Activated T-cell treated with anti-CD3 and anti-CD28 coated beads, Interleukin-2, amount 50 U/mL, for 48 hours (primary cell): Measurements from ENCODE around the gene NCBP3.
"Not testable (repeated sequence)": the region's sequence is repeated elsewhere in the genome, so short reads cannot be mapped to it uniquely, and the experiment has no call there.

Source experiments
- DNase-seq, 2 experiments: peaks; one replicate each; pipeline ENCODE4 v3.0.0-alpha.2; 2020

The NCBP3 gene

DNA sequence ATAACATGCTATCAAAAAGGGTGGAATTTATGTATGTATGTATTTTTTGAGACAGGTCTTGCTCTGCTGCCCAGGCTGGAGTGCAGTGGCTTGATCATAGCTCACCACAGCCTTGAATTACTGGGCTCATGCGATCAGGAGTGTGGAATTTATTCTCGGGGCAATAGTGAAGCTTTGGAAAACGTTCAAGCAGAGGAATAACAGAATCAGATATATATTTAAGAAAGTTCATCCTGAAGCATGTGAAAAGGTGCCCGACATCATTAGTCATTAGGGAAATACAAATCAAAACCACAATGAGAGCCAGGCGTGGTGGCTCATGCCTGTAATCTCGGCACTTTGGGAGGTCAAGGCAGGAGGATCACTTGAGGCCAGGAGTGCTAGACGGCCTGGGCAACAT, 37.3 kb downstream of the NCBP3 start:
- peak in 1 of 2 experiments; percentile 14 for DNase-seq

DNA sequence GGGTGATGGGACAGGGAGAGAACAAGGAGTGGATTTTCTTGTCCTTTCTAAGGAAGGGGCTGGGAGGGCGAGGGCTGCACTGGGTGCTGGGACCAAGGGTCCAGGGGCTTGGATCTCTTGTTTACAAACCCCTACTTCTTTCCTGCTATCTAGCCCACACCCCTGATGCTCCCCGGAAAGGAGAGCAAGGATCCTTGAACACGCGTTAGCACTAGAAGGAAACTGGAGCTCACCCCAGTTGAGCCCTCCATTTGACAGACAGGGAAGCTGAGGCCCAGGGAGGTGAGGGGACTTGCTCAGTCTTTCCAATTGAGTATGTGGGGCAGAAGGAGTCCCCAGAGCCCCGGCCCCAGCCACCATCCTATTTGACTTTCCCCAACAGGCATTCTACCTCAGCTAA, 40.5 kb downstream of the NCBP3 start:
- DNase-seq, result no peak

DNA sequence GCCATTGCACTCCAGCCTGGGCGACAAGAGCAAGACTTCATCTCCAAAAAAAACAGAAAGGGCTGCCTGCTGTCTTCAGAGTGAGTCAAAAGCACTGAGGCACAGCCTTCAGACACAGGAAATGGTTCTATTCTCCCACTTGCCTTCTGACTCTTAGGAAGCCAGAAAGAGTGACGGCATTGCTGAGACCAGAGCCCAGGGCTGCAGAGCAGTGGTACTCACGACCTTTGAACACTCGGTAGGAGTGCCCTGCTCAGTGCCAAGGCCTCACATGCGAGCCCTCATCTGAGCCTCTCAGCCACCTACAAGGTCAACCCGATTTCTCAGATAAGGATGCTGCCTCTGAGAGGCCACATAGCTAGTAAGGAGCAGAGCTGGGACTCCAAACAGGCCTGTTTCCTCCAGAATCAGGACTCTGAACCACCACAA, 41.5 kb downstream of the NCBP3 start:
- DNase-seq, result peak; percentile 58 to 64

DNA sequence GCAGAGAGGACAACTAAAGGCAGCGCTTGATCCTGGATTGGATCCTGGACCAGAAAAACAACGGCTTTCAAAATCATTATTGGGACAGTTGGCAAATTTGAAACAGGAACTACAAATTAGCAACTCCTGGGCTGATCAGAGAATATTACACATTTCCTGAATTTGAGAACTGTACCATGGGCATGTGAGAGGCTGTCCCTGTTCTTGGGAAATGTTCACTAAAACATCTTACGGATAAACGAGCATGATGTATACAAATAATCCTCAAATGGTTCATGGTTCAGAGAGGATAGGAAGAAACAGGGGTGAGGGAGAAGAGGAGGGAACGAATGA, 42.8 kb downstream of the NCBP3 start:
- no peak for DNase-seq

DNA sequence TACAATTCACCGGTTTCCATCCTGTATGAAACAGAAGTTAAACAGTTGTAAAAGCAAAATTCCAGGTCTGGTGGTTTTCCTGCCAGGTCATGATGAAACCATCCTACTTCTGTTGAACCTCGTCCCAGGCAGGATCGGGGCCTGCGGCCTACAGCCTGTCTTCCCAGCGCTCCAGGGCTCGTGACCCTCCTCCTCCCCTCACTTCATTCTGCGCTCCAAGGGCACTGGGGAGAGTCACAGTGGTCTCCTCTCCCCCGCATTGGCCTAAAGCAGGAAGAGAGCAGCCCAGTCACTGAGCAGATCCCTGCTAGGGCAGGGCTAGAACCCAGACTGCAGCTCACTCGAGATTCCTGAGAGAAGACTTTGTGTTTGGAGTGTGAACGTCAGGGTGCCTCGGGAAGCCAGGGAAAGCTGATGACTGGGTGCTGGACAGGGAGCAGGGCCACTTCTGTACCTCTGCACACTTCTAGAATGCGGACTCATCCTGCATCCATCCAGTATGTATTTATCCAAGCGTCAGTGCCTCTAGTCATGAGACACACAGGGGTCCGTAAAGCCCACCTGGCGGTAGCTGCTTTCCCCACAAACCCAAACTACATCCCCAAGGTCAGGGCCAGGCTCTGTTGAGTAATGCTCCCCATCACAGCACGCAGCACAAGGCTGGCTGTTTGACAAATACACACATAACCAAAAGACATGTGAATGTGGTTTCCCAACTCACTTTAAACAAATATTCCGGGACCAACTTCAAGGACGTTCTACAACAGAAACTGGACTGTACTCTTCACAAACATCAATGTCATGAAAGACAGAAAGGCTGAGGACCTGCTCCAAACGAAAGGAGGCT, 43.4 kb downstream of the NCBP3 start:
- DNase-seq, result no peak

DNA sequence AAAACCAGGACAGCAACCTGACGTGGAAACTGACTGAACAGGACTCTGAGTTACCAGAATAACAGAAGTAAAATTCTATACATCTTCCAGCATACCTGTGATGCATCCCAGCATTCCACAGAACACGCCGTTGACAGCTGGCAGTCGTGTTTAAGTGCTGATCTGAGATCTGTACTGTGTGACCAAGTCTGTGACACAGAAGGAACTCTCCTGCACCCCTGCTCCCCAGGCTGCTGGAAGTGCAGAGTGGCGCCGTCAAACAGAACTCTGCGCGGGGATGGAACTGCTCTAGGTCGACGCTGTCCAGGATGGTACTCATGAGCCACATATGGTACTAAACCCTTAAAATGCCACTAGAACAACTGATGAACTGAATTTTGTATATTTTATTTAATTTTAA, 44.3 kb downstream of the NCBP3 start:
- DNase-seq, result no peak

DNA sequence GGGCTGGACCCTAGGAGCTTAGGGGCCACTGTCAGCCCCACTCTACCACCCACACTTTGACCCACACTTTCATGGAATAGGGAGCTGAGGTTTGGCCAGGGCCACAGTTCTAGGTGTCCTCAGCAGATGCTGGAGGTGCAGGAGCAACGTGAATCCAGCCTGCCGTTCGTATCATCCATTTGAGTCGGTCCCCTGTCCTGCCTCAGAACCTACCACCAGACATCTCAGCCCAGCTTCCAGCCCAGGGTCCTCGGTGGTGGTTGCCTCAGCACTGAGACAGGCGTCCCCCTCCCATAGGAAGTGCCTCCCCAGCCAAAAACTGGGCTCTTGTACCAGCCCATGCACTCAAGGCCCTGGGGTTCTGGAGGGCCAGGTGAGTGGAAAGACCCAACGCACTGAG, 44.7 kb downstream of the NCBP3 start:
- DNase-seq, result no peak

DNA sequence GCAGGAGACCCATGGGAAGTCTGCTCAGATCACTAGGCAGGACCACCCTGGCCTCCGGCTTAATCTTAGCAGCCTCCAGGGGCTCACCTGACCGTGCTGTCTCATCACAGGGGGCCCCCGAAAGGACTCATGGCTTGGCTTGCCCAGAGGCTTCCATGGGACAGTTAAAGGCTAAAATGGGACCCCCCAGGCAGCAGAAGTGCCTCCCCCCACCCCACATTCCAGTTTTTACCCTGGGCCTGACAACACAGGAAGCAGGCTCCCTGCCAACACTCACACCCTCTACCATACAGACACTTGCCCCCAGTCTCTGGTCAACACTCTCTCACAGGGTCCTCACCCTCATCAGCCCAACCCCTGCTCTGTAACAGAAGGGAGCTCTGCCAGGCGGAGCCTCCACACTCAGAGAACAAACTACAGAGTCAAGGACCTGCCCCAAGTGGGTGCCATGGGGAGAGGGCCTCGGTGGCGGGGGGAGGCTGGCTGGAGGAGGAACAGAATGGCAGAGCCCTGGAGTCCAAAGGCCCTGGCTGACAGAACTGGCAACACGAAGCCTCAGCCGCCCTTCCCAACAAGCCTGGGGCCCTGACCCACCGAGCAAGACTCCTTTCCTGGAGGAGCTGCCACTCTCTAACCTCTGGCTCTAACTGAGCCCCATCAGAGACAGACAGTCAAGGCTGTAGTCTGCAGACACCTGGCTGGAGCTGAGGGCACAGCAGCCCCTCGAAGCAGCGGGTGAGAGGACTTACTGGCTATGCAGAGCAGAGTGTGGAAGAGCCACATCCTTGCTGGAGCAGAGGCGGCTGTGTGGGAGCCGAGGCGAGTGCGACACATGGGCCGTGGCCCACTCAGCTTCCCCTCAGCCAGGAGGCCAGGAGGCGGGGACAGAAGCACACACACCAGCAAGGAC, 45.4 kb downstream of the NCBP3 start, which contains the start of gene ITGAE:
Gene ITGAE, minus strand, starts transcription at position 827 of the 910 bp plus-strand sequence. Its CDS starts 44 bp downstream, at position 783.
- DNase-seq, result no peak

DNA sequence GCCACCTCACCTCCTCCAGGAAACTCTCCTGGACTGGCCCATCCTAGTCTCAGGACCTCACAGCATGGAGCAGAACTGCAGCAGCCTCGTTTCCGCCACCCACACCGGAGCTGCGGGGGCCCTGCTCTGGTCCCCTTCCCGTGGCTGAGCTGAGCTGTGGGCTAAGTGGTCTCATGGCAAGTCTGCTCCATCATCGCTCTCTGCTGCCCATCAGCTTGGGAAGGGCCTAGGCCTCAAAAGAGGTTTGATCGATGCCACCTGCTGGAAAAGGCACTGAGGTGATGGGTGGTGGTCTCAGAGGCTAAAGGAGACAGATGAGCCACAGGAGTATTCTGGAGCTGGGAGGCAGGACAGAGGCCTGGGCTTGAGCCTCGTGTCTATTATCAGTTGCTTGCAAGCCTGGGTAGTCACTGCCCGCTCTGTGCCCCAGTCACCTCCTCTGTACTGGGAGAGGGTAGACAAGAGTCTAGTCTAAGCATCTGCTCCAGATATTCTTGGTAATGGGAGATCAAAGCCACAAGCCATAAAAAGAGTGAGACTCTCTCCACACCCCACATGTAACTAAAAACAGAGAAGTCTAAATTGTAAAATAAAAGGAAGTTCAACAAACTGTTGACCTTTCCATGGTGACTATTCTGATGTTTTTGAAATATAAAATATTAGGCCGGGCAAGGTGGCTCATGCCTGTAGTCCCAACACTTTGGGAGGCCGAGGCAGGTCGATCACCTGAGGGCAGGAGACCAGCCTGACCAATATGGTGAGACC, 46.7 kb downstream of the NCBP3 start:
- no peak for DNase-seq

DNA sequence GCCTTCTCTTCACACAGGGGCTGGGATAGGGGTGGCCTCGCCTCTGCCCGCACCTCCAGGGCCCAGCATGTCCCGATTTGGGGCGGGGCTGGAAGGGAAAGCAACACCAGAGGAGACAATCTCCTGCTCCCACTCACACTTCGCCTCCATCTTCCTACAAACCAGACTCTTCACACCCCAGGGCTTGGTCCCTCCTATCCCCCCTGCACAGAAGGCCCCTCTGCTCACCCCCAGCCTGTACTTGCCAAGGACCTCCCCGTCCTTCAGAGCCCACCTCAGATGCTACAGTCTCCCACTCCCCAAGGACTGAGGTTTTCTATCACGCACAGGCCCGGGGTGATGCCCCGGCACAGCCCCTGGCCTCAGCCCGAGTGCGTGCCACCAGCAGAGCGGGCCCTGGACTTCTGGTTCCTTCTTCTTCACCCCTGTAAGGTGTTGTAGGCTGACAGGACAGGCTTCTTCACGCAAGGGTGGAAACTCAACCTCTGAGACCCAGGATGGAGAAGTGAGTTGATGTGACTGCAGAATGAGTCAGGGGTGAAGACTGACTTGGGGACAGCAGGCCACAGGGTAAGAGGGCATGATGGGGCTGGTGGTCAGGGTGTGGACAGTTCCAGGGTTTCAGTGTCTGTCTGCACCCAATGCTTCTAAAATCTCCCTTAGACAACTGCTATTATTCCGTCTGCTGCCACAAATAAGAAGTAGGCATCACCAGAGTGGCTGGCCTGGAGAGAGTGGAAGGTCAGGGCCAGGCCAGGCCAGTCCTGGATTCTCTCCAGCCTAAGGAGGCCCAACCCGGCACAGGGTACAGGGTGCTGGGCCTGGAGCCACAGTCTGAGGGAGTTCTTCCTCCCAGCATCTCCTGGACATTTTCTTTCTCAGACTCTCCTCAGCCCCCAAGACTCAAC, 47.5 kb downstream of the NCBP3 start:
- DNase-seq, result peak in 1 of 2 experiments; percentile 23

DNA sequence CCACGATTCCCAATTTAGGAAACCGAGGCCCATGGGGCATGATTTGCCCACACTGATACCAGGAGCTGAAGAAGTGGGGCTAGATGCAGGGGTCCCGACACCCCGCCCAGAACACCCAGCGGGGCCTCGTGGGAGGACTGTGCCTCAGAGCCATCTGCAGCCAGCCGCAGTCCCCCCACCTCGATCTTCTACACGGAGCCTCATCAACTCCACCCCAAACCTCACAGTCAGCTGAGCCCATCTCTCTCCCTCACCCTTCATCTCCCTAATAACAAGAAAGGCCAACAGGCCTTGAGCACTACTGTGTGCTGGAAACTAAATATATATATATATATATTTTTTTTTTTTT, 49.2 kb downstream of the NCBP3 start:
- DNase-seq, result no peak

DNA sequence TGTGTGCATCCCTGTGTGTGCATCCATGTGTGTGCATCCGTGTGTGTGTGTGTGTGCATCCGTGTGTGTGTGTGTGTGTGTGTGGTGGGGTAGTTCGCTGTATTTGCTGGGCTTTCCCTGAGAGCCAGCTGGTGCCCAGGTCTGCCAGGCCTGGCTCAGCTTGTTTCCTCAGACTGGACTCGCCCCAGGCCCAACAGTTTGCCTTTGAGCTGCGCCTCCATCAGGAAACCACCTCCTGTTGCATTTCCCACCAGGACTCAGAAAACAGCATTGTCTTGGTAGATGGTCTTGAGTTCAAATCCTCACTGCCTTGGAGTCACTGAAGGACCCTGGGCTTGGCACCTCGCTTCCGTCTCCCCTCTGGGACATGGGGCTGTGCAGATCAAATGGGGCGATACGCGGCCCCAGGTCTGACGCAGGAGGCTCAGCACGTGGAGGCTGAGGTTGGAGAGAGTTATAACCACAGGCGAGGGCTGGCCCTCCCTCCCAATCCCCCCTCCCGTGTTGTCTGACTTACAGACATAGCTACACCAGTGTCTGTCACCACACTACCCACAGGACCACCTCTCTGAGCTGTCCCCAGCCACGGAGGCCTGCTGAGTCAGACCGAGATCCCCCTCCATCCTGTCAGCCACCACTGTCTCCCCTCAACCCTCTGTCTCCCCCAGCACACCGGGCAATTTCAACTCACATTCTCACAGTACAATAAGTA, 49.8 kb downstream of the NCBP3 start:
- DNase-seq, result peak; percentile 85 to 87

DNA sequence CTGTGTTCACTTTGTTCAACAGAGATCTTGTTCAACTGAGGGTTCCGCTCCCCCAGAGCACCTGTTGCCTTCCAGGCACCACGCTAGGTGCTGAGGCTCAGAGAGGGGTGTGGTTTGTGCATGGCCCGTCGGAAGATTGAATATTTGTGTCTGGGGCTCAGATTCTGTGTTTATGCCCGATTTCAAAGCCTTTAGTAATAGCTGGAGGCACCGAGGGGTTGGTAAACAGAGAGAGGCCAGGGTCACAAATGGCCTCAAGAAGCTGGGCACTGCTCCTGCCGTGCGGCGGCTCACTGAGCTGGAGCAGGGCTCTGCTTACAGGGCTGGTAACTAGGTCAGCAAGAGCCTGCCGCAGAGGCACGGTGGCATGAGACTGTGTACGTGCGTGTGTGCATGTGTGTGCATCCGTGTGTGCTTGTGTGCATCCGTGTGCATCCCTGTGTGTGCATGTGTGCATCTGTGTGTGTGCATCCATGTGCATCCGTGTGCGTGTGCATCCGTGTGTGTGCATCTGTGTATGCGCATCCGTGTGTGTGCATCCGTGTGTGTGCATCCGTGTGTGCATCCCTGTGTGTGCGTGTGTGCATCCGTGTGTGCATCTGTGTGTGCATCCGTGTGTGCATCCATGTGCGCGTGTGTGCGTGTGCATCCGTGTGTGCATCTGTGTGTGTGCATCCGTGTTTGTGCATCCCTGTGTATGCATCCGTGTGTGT, 50.5 kb downstream of the NCBP3 start:
- DNase-seq, result no peak

DNA sequence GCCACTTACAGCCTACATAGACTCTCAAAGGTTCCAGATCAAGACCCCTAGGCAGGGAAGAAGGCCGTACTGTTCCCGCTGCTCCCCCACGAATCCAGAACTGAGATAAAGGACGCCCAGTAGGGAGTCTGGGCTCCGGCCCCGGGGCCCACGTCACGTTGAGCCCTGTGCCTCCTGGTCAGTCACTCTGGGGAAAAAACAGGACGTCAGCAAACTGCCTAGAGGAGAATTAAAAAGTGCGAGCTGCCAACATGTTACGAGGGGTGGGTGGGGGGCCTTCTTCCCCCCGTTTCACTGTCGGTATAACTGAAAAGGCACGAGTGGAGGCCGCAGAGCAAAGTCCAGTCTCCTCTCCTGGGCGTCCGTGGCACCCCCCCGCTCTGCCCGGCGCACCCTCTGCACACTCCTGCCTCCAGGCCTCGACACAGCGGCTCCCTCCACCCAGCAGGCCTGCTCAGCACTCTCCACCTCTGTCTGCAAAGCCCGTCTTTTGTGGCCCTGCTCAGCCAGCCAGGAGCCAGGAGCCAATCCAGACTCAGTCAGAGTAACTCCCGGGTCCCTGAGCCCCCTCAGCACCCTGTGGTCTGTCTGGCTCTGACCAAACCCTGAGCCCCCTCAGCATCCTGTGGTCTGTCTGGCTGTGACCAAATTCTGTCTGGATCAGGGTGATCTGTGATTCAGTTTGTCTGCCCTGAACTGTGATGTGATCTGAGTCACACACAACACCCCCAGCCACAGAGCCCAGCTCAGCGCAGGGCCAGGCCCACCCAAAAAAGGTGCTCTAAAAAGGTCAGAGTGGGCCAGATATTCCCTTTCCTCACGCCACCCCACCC, 51.3 kb downstream of the NCBP3 start:
- DNase-seq, result peak; percentile 75 to 77

DNA sequence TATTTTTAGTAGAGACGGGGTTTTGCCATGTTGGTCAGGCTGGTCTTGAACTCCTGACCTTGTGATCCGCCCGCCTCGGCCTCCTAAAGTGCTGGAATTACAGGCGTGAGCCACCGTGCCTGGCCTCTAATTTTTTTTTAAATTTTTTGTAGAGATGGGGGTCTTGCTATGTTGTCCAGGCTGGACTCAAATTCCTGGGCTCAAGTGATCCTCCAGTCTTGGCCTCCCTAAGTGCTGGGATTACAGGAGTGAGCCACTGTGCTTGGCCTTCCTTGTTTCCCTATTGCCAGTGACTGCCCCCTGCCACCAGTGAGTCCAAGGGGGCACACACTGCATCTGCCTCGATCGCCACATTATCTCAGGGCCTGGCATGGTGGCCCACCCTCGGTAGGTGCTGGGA, 51.9 kb downstream of the NCBP3 start:
- DNase-seq, result not testable (repeated sequence)

DNA sequence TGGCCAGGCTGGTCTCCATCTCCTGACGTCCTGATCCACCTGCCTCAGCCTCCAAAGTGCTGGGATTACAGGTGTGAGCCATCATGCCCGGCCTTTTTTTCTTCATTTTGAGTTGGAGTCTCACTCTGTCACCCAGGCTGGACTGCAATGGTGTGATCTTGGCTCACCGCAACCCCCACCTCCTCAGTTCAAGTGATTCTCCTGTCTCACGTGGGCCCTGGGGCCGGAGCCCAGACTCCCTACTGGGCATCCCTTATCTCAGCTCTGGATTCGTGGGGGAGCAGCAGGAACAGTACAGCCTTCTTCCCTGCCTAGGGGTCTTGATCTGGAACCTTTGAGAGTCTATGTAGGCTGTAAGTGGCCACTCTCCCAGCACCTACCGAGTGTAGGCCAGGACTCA, 52.8 kb downstream of the NCBP3 start:
- DNase-seq, result not testable (repeated sequence)

DNA sequence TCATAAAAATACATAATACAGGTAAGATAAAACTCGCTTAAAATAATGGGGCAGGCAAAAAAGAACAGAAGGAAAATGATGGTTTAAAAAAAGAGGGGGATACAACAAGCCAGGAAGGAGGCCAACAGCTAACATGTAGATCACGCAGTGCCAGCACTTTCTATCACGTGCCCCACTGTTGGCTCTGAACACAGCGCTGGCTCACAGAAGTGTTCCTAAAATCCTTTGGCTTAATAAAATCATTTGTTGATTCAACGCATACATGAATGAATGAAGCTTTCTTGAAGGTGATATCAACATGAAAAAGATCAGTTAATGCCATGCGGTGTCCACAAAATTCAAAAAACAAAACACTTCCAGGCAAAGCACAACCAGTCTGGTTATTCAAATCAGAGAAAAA, 53.6 kb downstream of the NCBP3 start:
- DNase-seq, result no peak

DNA sequence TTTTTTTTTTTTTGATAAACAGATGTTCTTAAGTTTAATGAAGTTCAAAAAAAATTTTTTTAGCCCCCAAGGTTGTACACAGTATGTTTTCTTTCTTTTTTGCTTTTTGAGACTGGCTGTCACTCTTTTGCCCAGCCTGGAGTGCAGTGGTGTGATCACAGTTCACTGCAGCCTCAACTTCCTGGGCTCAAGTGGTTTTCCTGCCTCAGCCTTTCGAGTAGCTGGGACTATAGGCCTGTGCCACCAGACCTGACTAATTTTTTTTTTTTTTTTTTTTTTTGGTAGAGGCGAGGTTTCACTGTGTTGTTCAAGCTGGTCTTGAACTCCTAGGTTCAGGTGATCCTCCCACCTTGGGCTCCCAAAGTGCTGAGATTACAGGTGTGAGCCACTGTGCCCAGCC, 57.8 kb downstream of the NCBP3 start:
- no peak for DNase-seq

DNA sequence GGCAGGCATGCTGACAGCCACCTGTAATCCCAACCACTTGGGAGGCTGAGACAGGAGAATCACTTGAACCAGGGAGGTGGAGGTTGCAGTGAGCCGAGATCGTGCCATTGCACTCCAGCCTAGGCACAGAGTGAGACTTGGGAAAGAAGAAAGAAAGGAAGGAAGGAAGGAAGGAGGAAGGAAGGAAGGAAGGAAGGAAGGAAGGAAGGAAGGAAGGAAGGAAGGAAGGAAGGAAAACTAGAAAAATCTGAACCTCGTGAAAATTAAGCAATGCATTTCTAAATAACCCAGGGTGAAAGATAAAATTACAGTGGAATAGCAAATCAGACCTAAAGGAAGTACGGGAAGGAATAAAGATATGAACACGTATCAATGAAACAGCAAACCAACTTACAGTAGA, 60.7 kb downstream of the NCBP3 start:
- DNase-seq, result not testable (repeated sequence)

DNA sequence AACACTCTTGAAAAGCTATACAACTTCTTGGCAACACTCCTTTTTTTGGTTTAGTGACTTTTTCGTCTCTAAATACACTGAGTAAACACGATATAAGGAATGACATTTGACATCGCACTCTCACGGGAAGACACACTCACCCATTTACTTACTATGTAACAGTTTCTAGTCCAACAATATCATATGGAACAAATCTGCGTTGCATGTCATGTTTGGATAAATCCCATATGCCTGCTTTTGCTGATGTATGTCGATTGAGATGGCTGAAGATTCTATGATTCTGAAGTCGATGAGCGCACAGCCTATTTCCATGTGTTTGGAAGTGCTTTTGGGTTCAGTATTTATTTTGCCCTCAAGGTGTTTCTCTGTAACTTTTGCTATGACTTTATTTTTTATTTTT, 63.3 kb downstream of the NCBP3 start:
- DNase-seq, result no peak
